IMR-90 (cell line): ENCODE results near the gene ABLIM3. TPM values are rescaled to one million over a fixed set of nuclear protein-coding genes. Genes with fewer than 3 reads are reported as not detected.

Experiments
- ATAC-seq: fragments of 200-7000 bp; cut with Tn5 transposase; 2 replicates; pipeline ENCODE4 v1.9.1; 2020; ENCODE audit warnings: low read depth, mild to moderate bottlenecking, moderate library complexity
- BruUV-seq: library from RNA; stranded (reverse); fragments of 400-500 nt; replicated peaks from 2 replicates; lab custom pipeline; 2021; lab: Mats Ljungman, UMichigan
- CTCF ChIA-PET: fragments of 300-600 bp; formaldehyde crosslinking; extraction: SDS; loops from one replicate; lab custom pipeline; 2021; ENCODE audit warnings: antibody characterized with exemption; lab: Yijun Ruan, JAX
- POLR2A ChIA-PET: fragments of 300-600 bp; sonication (Branson Sonifier 250); formaldehyde crosslinking; loops from one replicate; lab custom pipeline; 2022; ENCODE audit warnings: antibody characterized with exemption; ENCODE audit not compliant: unreplicated experiment; lab: Charles Lee
- DNase-seq: peaks from one replicate; pipeline ENCODE4 v3.0.0; 2013
- H2AFZ ChIP-seq: replicated peaks from 2 replicates; pipeline ENCODE3; 2013; ENCODE audit warnings: low read length, mild to moderate bottlenecking; ENCODE audit not compliant: poor library complexity
- H2AK5ac ChIP-seq: 2 replicates; pipeline ENCODE4 v1.6.1; 2013; ENCODE audit warnings: low read depth, low read length, inconsistent platforms
- H2AK9ac ChIP-seq: replicated peaks from 2 replicates; pipeline ENCODE3; 2013; ENCODE audit warnings: mild to moderate bottlenecking, low read depth, low read length, moderate library complexity; ENCODE audit not compliant: poor library complexity
- H2BK120ac ChIP-seq: 2 replicates; pipeline ENCODE4 v1.6.1; 2013; ENCODE audit warnings: low read depth, low read length, inconsistent platforms
- H2BK15ac ChIP-seq: 3 replicates; pipeline ENCODE4 v1.6.1; 2013; ENCODE audit warnings: low read depth, low read length, inconsistent platforms
- H2BK20ac ChIP-seq: 2 replicates; pipeline ENCODE4 v1.6.1; 2013; ENCODE audit warnings: low read depth, mild to moderate bottlenecking, inconsistent platforms, low read length, moderate library complexity
- H2BK5ac ChIP-seq: 2 replicates; pipeline ENCODE4 v1.6.1; 2013; ENCODE audit warnings: mild to moderate bottlenecking, low read depth, low read length, inconsistent platforms; ENCODE audit not compliant: poor library complexity, severe bottlenecking
- H3K14ac ChIP-seq: replicated peaks from 2 replicates; pipeline ENCODE4 v1.6.1; 2013; ENCODE audit warnings: low read depth, low read length, inconsistent platforms
- H3K18ac ChIP-seq: 2 replicates; pipeline ENCODE4 v1.6.1; 2013; ENCODE audit warnings: low read depth, low read length, control low read depth
- H3K23ac ChIP-seq: 2 replicates; pipeline ENCODE4 v1.6.1; 2013; ENCODE audit warnings: low read depth, low read length, inconsistent platforms
- H3K27ac ChIP-seq: 2 replicates; pipeline ENCODE4 v1.5.1; 2013; ENCODE audit warnings: mild to moderate bottlenecking, control low read depth, low read length; ENCODE audit not compliant: insufficient read depth
- H3K27me3 ChIP-seq: 2 replicates; pipeline ENCODE4 v1.6.1; 2013; ENCODE audit warnings: low read length; ENCODE audit not compliant: control insufficient read depth, insufficient read depth
- H3K36me3 ChIP-seq: 2 replicates; pipeline ENCODE4 v1.6.1; 2013; ENCODE audit warnings: low read length, mixed read lengths; ENCODE audit not compliant: control insufficient read depth, insufficient read depth
- H3K4ac ChIP-seq: 2 replicates; pipeline ENCODE4 v1.6.1; 2013; ENCODE audit warnings: low read depth, low read length, inconsistent platforms
- H3K4me1 ChIP-seq: 2 replicates; pipeline ENCODE4 v1.6.1; 2013; ENCODE audit warnings: low read length, mixed read lengths; ENCODE audit not compliant: control insufficient read depth, insufficient read depth
- H3K4me2 ChIP-seq: 2 replicates; pipeline ENCODE4 v1.6.1; 2013; ENCODE audit warnings: low read depth, mild to moderate bottlenecking, control low read depth, low read length, moderate library complexity
- H3K4me3 ChIP-seq: 2 replicates; pipeline ENCODE4 v1.5.1; 2013; ENCODE audit warnings: low read depth, mild to moderate bottlenecking, control low read depth, low read length, moderate library complexity; ENCODE audit not compliant: insufficient read depth
- H3K56ac ChIP-seq: 2 replicates; pipeline ENCODE4 v1.6.1; 2013; ENCODE audit warnings: low read length, inconsistent platforms; ENCODE audit not compliant: insufficient read depth; ENCODE audit errors: extremely low read depth
- H3K79me1 ChIP-seq, 2 experiments: 2 replicates each; pipeline ENCODE4 v1.6.1; 2013; ENCODE audit warnings: low read length in 2 of 2, inconsistent platforms in 1 of 2, low read depth in 1 of 2
- H3K9ac ChIP-seq: 2 replicates; pipeline ENCODE4 v1.6.1; 2013; ENCODE audit warnings: low read depth, low read length, control low read depth
- H3K9me1 ChIP-seq: 2 replicates; pipeline ENCODE4 v1.6.1; 2013; ENCODE audit warnings: low read length, inconsistent platforms; ENCODE audit not compliant: insufficient read depth
- H3K9me3 ChIP-seq: 2 replicates; pipeline ENCODE4 v1.6.1; 2013; ENCODE audit warnings: low read length; ENCODE audit not compliant: control insufficient read depth, insufficient read depth
- H4K20me1 ChIP-seq: 2 replicates; pipeline ENCODE4 v1.6.1; 2013; ENCODE audit warnings: low read length, inconsistent platforms; ENCODE audit not compliant: insufficient read depth
- H4K5ac ChIP-seq: 2 replicates; pipeline ENCODE4 v1.6.1; 2013; ENCODE audit warnings: mild to moderate bottlenecking, low read depth, low read length, control low read depth
- H4K8ac ChIP-seq, 2 experiments: 2 replicates each; pipeline ENCODE4 v1.6.1; 2013; ENCODE audit warnings: low read depth in 2 of 2, low read length in 2 of 2, control low read depth in 1 of 2, inconsistent platforms in 1 of 2
- H4K91ac ChIP-seq: 2 replicates; pipeline ENCODE4 v1.6.1; 2013; ENCODE audit warnings: low read depth, low read length, inconsistent platforms; ENCODE audit not compliant: insufficient read depth
- BHLHE40 ChIP-seq: fragments of 150-350 bp; IDR thresholded peaks from 2 replicates; pipeline ENCODE4 v1.6.1; 2016; ENCODE audit warnings: mild to moderate bottlenecking, low read depth, low read length
- CEBPB ChIP-seq: IDR thresholded peaks from 2 replicates; pipeline ENCODE4 v1.6.1; 2012; ENCODE audit warnings: low read depth, low read length, improper control_type of control experiment
- CHD1 ChIP-seq: IDR thresholded peaks from 2 replicates; pipeline ENCODE4 v1.6.1; 2012; ENCODE audit warnings: low read depth, low read length, improper control_type of control experiment
- FOS ChIP-seq: fragments of 150-350 bp; IDR thresholded peaks from 2 replicates; pipeline ENCODE4 v1.6.1; 2016; ENCODE audit warnings: low read depth, low read length
- MAFK ChIP-seq: IDR thresholded peaks from 2 replicates; pipeline ENCODE4 v1.6.1; 2012; ENCODE audit warnings: low read depth, low read length, improper control_type of control experiment
- MAZ ChIP-seq: IDR thresholded peaks from 2 replicates; pipeline ENCODE4 v1.6.1; 2012; ENCODE audit warnings: low read depth, mild to moderate bottlenecking, low read length, improper control_type of control experiment, moderate library complexity, borderline replicate concordance
- NFE2L2 ChIP-seq: fragments of 150-350 bp; IDR thresholded peaks from 2 replicates; pipeline ENCODE4 v1.6.1; 2016; ENCODE audit warnings: low read depth, mild to moderate bottlenecking, low read length
- POLR2A ChIP-seq: IDR thresholded peaks from 2 replicates; pipeline ENCODE4 v1.6.1; 2012; ENCODE audit warnings: mild to moderate bottlenecking, low read depth, low read length
- RAD21 ChIP-seq: IDR thresholded peaks from 2 replicates; pipeline ENCODE4 v1.6.1; 2012; ENCODE audit warnings: low read length, improper control_type of control experiment
- RCOR1 ChIP-seq: IDR thresholded peaks from 2 replicates; pipeline ENCODE4 v1.6.1; 2012; ENCODE audit warnings: mild to moderate bottlenecking, low read length, improper control_type of control experiment; ENCODE audit not compliant: insufficient replicate concordance
- RFX5 ChIP-seq: IDR thresholded peaks from 2 replicates; pipeline ENCODE4 v1.8.0; 2012; ENCODE audit warnings: low read depth, mild to moderate bottlenecking, low read length, moderate library complexity
- SMC3 ChIP-seq: fragments of 150-350 bp; IDR thresholded peaks from 2 replicates; pipeline ENCODE4 v1.6.1; 2016; ENCODE audit warnings: low read depth, mild to moderate bottlenecking, antibody characterized with exemption, low read length, moderate library complexity
- WGBS, 2 experiments: methylation state at CpG; one replicate each; pipeline versions ENCODE4 v1.1.5 to v1.1.7; 2013; ENCODE audit warnings: missing lambda C conversion rate in 2 of 2; ENCODE audit not compliant: insufficient read length in 1 of 2; ENCODE audit errors: extremely low coverage in 2 of 2; 5-methylcytosine and 5-hydroxymethylcytosine counted together
- dilution Hi-C: fragments of 300-500 bp; cut with HindIII; formaldehyde crosslinking; loops from one replicate; pipeline ENCODE4 v1.14.3; 2018; ENCODE audit warnings: low sequenced_read_pairs; ENCODE audit not compliant: unreplicated experiment
- in situ Hi-C: fragments of 300-500 bp; cut with MboI; formaldehyde crosslinking; loops from 3 replicates; pipeline ENCODE4 v1.14.3; 2019; ENCODE audit warnings: low sequenced_read_pairs, inconsistent platforms, mixed read lengths
- intact Hi-C: fragments of 100-400 bp; cut with micrococcal nuclease; formaldehyde crosslinking; loops from 2 replicates; pipeline ENCODE4 v1.10.0; 2022
- polyA plus RNA-seq, 3 experiments: library from polyadenylated mRNA; depleted of rRNA; stranded (reverse); fragments of >200 nt; gene quantifications; 2 replicates each; pipeline ENCODE4 v1.2.3, GENCODE V29; 2012; ENCODE audit warnings: low replicate concordance in 1 of 3
- total RNA-seq: library from RNA; depleted of rRNA; stranded (reverse); fragments of >200 nt; gene quantifications from 2 replicates; pipeline ENCODE4 v1.2.3, GENCODE V29; 2012
- TF ChIP-seq, protein P1 (sequence below): fragments of 150-350 bp; IDR thresholded peaks from 2 replicates; pipeline ENCODE4 v1.6.1; 2016; ENCODE audit warnings: low read depth, mild to moderate bottlenecking, low read length, moderate library complexity, borderline replicate concordance
- TF ChIP-seq, protein P2 (sequence below): fragments of 150-350 bp; IDR thresholded peaks from 2 replicates; pipeline ENCODE4 v1.6.1; 2017; ENCODE audit warnings: mild to moderate bottlenecking, antibody characterized with exemption, low read length, low read depth
- TF ChIP-seq, protein P3 (sequence below): conservative IDR thresholded peaks from 2 replicates; pipeline ENCODE4 v1.5.1; 2012; ENCODE audit warnings: mild to moderate bottlenecking, low read depth, low read length, improper control_type of control experiment

ABLIM3 gene
- total and polyA plus RNA-seq, 2 of the 4 experiments (the other 2 are of a cell fraction): 33.3 to 69.9 TPM

DNA sequence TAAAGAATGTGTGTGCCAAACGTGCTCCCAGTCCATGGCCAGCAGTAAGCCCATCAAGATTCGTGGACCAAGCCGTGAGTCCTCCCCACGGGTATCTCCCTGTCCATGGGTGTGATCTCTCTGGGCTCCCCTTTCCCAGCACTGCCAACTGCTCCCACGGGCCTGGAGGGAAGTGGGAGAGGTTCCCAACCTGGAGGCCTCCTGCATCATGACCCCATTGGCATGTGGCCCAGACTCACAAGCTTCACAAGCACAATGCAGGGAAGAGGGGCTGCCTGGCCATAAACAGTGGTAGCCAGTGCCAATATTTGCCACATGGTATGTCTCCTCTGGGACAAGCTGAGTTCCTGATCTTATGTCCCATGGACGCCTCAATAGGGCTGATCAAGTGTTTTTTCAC lies 59.1 kb downstream of the ABLIM3 start:
- ChIA-PET CTCF (no interaction called here), POLR2A (no interaction called here)
- H2AFZ ChIP-seq: no peak overlapping the region
- dilution Hi-C loops: no loop called here
- H3K23ac ChIP-seq: no peak overlapping the region
- no peaks in the 10 kb centered on the region for H3K27me3 ChIP-seq
- peak overlapping the region; percentile 31; the same call in 1 of the 2 replicates for H2BK20ac ChIP-seq
- intact Hi-C loops: no loop called here
- no peak overlapping the region; the same call in none of the 2 replicates for H4K91ac ChIP-seq
- H3K9ac ChIP-seq: no peak overlapping the region
- H3K4me3 ChIP-seq: no peak overlapping the region
- H3K4ac ChIP-seq: peak overlapping the region; percentile 63
- no peak for TF ChIP-seq POLR2A
- TF ChIP-seq MAFK: no peak
- TF ChIP-seq, protein P1, sequence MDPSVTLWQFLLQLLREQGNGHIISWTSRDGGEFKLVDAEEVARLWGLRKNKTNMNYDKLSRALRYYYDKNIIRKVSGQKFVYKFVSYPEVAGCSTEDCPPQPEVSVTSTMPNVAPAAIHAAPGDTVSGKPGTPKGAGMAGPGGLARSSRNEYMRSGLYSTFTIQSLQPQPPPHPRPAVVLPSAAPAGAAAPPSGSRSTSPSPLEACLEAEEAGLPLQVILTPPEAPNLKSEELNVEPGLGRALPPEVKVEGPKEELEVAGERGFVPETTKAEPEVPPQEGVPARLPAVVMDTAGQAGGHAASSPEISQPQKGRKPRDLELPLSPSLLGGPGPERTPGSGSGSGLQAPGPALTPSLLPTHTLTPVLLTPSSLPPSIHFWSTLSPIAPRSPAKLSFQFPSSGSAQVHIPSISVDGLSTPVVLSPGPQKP: no peak
- TF ChIP-seq, protein P2, sequence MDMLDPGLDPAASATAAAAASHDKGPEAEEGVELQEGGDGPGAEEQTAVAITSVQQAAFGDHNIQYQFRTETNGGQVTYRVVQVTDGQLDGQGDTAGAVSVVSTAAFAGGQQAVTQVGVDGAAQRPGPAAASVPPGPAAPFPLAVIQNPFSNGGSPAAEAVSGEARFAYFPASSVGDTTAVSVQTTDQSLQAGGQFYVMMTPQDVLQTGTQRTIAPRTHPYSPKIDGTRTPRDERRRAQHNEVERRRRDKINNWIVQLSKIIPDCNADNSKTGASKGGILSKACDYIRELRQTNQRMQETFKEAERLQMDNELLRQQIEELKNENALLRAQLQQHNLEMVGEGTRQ: no peak
- TF ChIP-seq RAD21: no peak
- TF ChIP-seq MAZ: no peak
- TF ChIP-seq, protein P3, sequence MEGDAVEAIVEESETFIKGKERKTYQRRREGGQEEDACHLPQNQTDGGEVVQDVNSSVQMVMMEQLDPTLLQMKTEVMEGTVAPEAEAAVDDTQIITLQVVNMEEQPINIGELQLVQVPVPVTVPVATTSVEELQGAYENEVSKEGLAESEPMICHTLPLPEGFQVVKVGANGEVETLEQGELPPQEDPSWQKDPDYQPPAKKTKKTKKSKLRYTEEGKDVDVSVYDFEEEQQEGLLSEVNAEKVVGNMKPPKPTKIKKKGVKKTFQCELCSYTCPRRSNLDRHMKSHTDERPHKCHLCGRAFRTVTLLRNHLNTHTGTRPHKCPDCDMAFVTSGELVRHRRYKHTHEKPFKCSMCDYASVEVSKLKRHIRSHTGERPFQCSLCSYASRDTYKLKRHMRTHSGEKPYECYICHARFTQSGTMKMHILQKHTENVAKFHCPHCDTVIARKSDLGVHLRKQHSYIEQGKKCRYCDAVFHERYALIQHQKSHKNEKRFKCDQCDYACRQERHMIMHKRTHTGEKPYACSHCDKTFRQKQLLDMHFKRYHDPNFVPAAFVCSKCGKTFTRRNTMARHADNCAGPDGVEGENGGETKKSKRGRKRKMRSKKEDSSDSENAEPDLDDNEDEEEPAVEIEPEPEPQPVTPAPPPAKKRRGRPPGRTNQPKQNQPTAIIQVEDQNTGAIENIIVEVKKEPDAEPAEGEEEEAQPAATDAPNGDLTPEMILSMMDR: no peak
- no peak for TF ChIP-seq FOS
- no peak for TF ChIP-seq SMC3
- TF ChIP-seq BHLHE40: no peak
- no peak for TF ChIP-seq RFX5
- TF ChIP-seq CEBPB: no peak
- TF ChIP-seq RCOR1: no peak
- TF ChIP-seq NFE2L2: no peak
- TF ChIP-seq CHD1: no peak
- H2BK5ac ChIP-seq: no peak overlapping the region
- H3K18ac ChIP-seq: no peak overlapping the region
- H3K4me1 ChIP-seq: peaks cover 20% of the 10 kb centered on the region
- H3K36me3 ChIP-seq: peaks cover 47% of the 10 kb centered on the region
- BruUV-seq: no TSS peak
- peak overlapping the region in 1 of 2 experiments; percentile 12; a peak in 1 of 4 replicates for H4K8ac ChIP-seq
- peaks cover 49% of the 10 kb centered on the region for H3K9me1 ChIP-seq
- no peaks in the 10 kb centered on the region for H4K20me1 ChIP-seq
- DNase-seq (no peak), ATAC-seq (no peak)
- no peak overlapping the region for H3K56ac ChIP-seq
- H2BK15ac ChIP-seq: peak overlapping the region; percentile 70; the same call in 1 of the 3 replicates
- H3K79me1 ChIP-seq: peaks cover 18 to 80% of the 10 kb centered on the region in 2 experiments
- H2BK120ac ChIP-seq: 0 out of 2 replicates have a peak overlapping the region, but pooled peaks have one; percentile 18
- H3K27ac ChIP-seq: no peak overlapping the region
- H3K9me3 ChIP-seq: no peaks in the 10 kb centered on the region
- WGBS, 2 experiments: 100% methylated on average over 1 of the region's 6 CpGs; no CpG with 5 or more reads in 1 of the 2 experiments
- H2AK9ac ChIP-seq: no peak overlapping the region
- H2AK5ac ChIP-seq: peak overlapping the region; percentile 81
- peak overlapping the region; percentile 39; the same call in 1 of the 2 replicates for H3K14ac ChIP-seq
- H3K4me2 ChIP-seq: no peak overlapping the region
- in situ Hi-C loops: no loop called here
- no peak overlapping the region for H4K5ac ChIP-seq
